PC-3 (cell line): ENCODE data around the gene HRH3. TPM values are rescaled to one million over a fixed set of nuclear protein-coding genes. Genes with fewer than 3 reads are reported as not detected.

Source experiments
- ATAC-seq: fragments of 200-7000 bp; cut with Tn5 transposase; 2 replicates; pipeline ENCODE4 v1.9.1; 2020; ENCODE audit warnings: mild to moderate bottlenecking, moderate library complexity
- BruUV-seq: library from RNA; stranded (reverse); fragments of 400-500 nt; replicated peaks from 2 replicates; lab custom pipeline; 2021; lab: Mats Ljungman, UMichigan
- CTCF ChIA-PET: fragments of 300-600 bp; sonication (Branson Sonifier 250); formaldehyde crosslinking; loops from one replicate; lab custom pipeline; 2022; ENCODE audit warnings: antibody characterized with exemption; lab: Charles Lee
- POLR2A ChIA-PET: fragments of 300-600 bp; sonication (Branson Sonifier 250); formaldehyde crosslinking; loops from one replicate; lab custom pipeline; 2022; ENCODE audit warnings: antibody characterized with exemption; ENCODE audit not compliant: unreplicated experiment; lab: Charles Lee
- DNase-seq: peaks from one replicate; pipeline ENCODE4 v3.0.0-alpha.2; 2015
- H2AFZ ChIP-seq: fragments of 300-600 bp; sonication (generic); 2 replicates; pipeline ENCODE4 v1.6.0; 2016; ENCODE audit warnings: antibody characterized with exemption, low read length
- H3F3A ChIP-seq: fragments of 300-600 bp; sonication (generic); one replicate; pipeline ENCODE4 v1.6.0; 2017; ENCODE audit warnings: antibody characterized with exemption, low read length, control low read depth, mild to moderate bottlenecking; ENCODE audit not compliant: unreplicated experiment
- H3K27ac ChIP-seq: fragments of 300-600 bp; sonication (generic); 2 replicates; pipeline ENCODE4 v1.5.1; 2016; ENCODE audit warnings: mild to moderate bottlenecking, low read length
- H3K27me3 ChIP-seq: fragments of 300-600 bp; sonication (generic); 2 replicates; pipeline ENCODE4 v1.6.1; 2016; ENCODE audit warnings: low read length, mixed read lengths
- H3K36me3 ChIP-seq: fragments of 300-600 bp; sonication (generic); 2 replicates; pipeline ENCODE4 v1.6.1; 2016; ENCODE audit warnings: low read depth, mixed run types, low read length, mixed read lengths
- H3K4me1 ChIP-seq: fragments of 300-600 bp; sonication (generic); 2 replicates; pipeline ENCODE4 v1.5.1; 2016; ENCODE audit warnings: low read length; ENCODE audit not compliant: insufficient read depth
- H3K4me2 ChIP-seq: fragments of 300-600 bp; sonication (generic); 2 replicates; pipeline ENCODE4 v1.6.0; 2016; ENCODE audit warnings: low read length
- H3K4me3 ChIP-seq: fragments of 300-600 bp; sonication (generic); 2 replicates; pipeline ENCODE4 v1.5.1; 2016; ENCODE audit warnings: mild to moderate bottlenecking, low read length, mixed read lengths
- H3K79me2 ChIP-seq: fragments of 300-600 bp; sonication (generic); 2 replicates; pipeline ENCODE4 v1.6.1; 2017; ENCODE audit warnings: low read length, mixed read lengths
- H3K9ac ChIP-seq: fragments of 300-600 bp; sonication (generic); 2 replicates; pipeline ENCODE4 v1.6.0; 2016; ENCODE audit warnings: mild to moderate bottlenecking, low read length
- H3K9me2 ChIP-seq: fragments of 300-600 bp; sonication (generic); replicated peaks from 2 replicates; pipeline ENCODE4 v1.6.1; 2016; ENCODE audit warnings: mixed run types, low read length, mixed read lengths
- H3K9me3 ChIP-seq: fragments of 300-600 bp; sonication (generic); 2 replicates; pipeline ENCODE4 v1.6.1; 2016; ENCODE audit warnings: low read length, mixed read lengths
- H4K20me1 ChIP-seq: fragments of 300-600 bp; sonication (generic); 2 replicates; pipeline ENCODE4 v1.6.1; 2016; ENCODE audit warnings: low read length, mixed read lengths
- CTCF ChIP-seq: fragments of 300-600 bp; sonication (generic); conservative IDR thresholded peaks from 2 replicates; pipeline ENCODE4 v1.5.1; 2017; ENCODE audit warnings: antibody characterized with exemption, low read depth, mild to moderate bottlenecking, low read length
- EZH2 ChIP-seq: fragments of 300-600 bp; sonication (generic); IDR thresholded peaks from one replicate; pipeline ENCODE4 v1.6.1; 2017; ENCODE audit warnings: antibody characterized with exemption, mild to moderate bottlenecking, low read length; ENCODE audit not compliant: unreplicated experiment
- EZH2phosphoT487 ChIP-seq: fragments of 300-600 bp; sonication (generic); IDR thresholded peaks from 2 replicates; pipeline ENCODE4 v1.6.1; 2018; ENCODE audit warnings: mild to moderate bottlenecking, antibody characterized with exemption, low read length, borderline replicate concordance
- intact Hi-C: fragments of 100-400 bp; cut with micrococcal nuclease; formaldehyde crosslinking; loops from 2 replicates; pipeline ENCODE4 v1.9.0; 2023
- total RNA-seq: library from RNA; depleted of rRNA; stranded (reverse); fragments of >200 nt; gene quantifications from 2 replicates; pipeline ENCODE4 v1.2.3, GENCODE V29; 2014

The HRH3 gene
- total RNA-seq, 1 experiment from 2014 or later, result not detected

DNA sequence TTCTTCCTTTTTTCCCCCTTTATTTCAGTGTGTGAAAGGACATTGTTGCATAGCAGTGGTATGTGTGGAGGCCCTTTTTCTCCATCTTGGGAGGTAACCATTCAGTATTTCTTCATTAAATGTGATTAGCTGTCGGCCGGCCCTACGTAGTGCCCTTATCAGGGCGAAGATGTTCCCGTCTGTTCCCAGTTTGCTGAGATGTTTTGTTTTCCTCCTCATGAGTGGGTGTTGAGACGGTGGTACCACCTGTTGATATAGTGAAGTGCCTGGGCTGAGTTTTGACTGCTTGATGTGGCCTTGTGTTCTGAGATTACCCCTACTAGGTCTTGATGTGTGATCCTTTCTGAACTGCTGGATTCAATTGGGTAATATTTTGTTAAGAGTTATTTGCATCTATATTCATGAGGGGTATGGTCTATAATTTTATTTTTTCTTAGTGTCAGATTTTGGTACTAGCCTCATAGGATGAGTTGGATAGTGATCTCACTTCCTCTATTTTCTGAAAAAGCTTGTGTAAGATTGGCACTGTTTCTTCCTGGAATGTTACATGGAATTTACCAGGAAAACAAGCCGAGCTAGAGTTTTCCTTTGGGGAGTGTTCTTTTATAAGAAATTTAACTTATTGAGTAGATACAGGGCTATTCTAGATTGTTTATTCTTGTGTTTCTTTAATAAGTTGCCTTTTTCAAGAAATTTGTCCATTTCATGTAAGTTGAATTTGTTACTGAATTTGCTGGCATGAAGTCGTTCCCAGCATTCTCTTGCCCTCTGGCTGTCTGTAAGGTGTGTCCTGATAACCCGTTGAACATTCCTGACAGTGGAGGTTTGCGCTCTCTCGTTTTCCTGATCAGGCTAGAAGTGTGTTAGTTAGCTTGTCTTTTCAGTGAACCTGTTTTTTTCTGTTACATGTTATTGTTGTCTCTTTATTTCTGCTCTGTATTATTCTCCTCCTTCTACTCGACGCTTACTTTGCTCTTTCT is 32.9 kb downstream of the HRH3 start:
- Histone ChIP-seq H3K4me3 (no peak overlapping the region), H3K9ac (no peak overlapping the region)

DNA sequence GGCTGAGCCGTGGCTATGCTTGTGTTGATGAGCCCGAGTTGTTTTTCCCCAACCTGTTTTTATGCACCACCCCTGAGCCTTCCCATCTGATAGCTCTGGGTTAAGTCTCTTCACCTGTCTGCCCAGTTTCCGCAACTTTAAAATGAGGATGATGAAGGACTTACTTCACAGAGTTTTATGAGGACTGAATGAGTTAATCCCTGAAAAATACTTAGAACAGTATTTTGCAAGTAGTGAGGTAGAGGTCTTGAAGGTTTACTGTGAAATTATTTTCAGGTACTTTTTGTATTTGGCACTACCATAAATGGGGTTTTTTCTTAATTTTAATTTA is 34.0 kb downstream of the HRH3 start:
- BruUV-seq, result no TSS peak
- intact Hi-C loops, result no loop called here
- ATAC-seq, result no peak

More for the DNA sequence above, 32.9 kb downstream of the HRH3 start:
- no TSS peak for BruUV-seq
- intact Hi-C loops, result no loop called here
- no peaks in the 10 kb centered on the region for H3K9me3 ChIP-seq
- H3K36me3 ChIP-seq, result peaks cover 10% of the 10 kb centered on the region; the same call in 1 of the 2 replicates
- H2AFZ ChIP-seq, result no peak overlapping the region
- ChIA-PET CTCF (no interaction called here), POLR2A (no interaction called here)
- no peaks in the 10 kb centered on the region for H3F3A ChIP-seq
- DNase-seq (peak; percentile 8), ATAC-seq (no peak)
- no peaks in the 10 kb centered on the region for H3K9me2 ChIP-seq
- H3K4me1 ChIP-seq, result peaks cover 5% of the 10 kb centered on the region
- no peak overlapping the region for H3K4me2 ChIP-seq
- TF ChIP-seq EZH2phosphoT487, result no peak
- no peak overlapping the region for H3K27ac ChIP-seq
- H3K79me2 ChIP-seq, result peaks cover 83% of the 10 kb centered on the region
- H3K27me3 ChIP-seq, result no peaks in the 10 kb centered on the region
- H4K20me1 ChIP-seq, result no peaks in the 10 kb centered on the region

More for the DNA sequence above, 34.0 kb downstream of the HRH3 start:
- Histone ChIP-seq H3K9ac (no peak overlapping the region), H3K4me2 (no peak overlapping the region), H3K36me3 (peaks cover 10% of the 10 kb centered on the region; the same call in 1 of the 2 replicates), H3K4me3 (no peak overlapping the region), H4K20me1 (no peaks in the 10 kb centered on the region), H2AFZ (no peak overlapping the region), H3K27ac (no peak overlapping the region), H3F3A (no peaks in the 10 kb centered on the region), H3K79me2 (peaks cover 88% of the 10 kb centered on the region), H3K4me1 (peaks cover 11% of the 10 kb centered on the region), H3K9me3 (no peaks in the 10 kb centered on the region), H3K9me2 (no peaks in the 10 kb centered on the region), H3K27me3 (no peaks in the 10 kb centered on the region)
- no peak for DNase-seq
- TF ChIP-seq EZH2, result no peak
- TF ChIP-seq EZH2phosphoT487, result no peak
- no peak for TF ChIP-seq CTCF
- POLR2A ChIA-PET, result no interaction called here
- CTCF ChIA-PET, result no interaction called here
